ENCODE data around the gene SEC23IP. TPM values are rescaled to one million over a fixed set of nuclear protein-coding genes. Genes with fewer than 3 reads are reported as not detected.
"Not testable (repeated sequence)": the region's sequence is repeated elsewhere in the genome, so short reads cannot be mapped to it uniquely, and the experiment has no call there.

SEC23IP gene
- total RNA-seq = 17.8 and 58.3 TPM in 2 replicates

DNA sequence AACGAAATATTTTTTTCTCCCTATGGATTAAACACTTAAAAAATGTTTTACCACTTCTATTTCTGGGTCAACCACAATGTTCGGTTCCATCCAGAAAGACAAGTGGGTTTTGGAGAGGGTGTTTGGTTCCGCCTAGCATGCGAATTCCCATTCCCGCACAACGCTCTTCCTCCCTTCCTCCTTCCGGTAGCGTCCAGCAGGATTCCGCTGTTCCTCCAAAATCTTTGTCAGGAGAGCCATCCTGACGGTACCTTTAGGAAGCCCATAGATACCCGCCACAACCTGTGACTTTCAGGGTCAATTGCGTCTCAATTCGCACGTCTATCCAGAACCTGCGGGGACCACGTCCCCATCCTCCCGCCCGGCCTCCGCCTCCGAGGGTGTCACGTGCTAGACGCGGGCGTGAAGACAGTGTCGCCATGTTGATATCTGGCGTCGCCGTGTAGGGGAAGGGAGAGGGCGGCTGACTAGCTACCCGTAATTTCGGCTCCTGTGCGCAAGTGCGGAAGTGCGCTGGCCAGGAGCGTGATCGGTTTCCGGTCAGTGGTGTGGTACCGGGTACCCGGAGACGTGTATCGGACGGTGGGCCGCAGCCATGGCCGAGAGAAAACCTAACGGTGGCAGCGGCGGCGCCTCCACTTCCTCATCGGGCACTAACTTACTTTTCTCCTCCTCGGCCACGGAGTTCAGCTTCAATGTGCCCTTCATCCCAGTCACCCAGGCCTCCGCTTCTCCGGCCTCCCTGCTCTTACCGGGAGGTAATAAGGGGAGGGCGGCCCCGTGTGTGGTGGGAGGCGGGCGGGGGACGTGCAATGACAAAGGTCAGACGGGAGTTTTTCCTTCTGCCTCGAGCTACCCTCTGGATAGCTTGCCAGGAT, at the start of gene SEC23IP:
TSS of gene SEC23IP (plus strand) at position 543 of the 878 bp plus-strand sequence. CDS start at position 596, 53 bp downstream.
- DNase-seq (ENCODE audit: extremely low read depth, low read depth, low spot score) = peak; percentile 70

DNA sequence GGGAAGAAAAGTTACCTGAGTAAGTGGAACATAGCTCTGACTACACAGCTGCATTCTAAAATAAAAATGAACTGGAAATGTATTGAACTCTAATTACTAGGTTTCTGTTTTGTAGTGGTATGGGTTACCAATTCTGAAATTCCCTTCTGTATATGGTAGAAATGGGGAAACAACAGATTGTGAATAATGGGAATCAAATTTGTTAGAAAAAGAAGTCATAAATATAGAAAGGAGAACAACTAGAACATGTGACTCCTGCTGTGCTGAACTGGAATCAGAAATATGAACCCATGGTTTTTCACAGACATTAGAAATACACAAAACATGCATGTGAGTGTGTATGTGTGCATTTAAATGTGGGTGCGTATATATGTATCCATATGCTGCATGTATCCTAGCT, 46.9 kb upstream of the SEC23IP start:
- DNase-seq (ENCODE audit: extremely low read depth, low read depth, low spot score) = no peak

DNA sequence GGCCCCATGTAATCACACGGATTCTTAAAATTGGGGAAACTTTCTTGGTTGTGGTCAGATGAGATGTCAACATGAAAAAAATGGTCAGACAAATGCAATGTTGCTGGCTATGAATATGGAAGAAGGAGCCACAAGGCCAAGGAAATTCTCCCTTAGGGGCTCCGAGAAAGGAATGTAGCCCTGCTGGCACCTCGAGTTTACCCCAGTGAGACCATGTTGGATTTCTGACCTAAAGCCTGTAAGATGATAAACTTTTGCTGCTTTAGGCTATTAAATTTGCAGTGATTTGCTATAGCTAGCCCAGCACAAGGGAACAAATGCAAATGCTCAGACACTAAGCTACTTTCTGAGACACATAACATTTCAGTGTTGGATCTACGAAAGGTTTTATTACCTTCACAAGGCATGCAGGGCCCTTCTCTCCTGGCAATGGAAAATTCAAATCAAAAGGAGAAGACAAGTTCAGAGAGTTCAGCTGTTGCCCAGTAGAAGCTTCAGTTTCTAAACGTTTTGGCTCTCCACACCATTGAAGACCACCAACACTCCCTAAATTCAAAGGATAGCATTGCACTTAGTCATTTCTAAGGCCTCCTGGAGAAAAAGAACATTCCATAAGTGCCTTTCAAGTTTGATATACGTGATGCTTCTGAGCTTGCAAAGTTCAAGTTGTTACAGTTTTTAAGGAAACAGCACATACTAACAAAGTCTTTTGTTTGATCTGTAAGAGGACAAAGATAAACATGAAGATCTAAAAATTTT, 43.3 kb upstream of the SEC23IP start:
- no peak for DNase-seq (ENCODE audit: extremely low read depth, low read depth, low spot score)

DNA sequence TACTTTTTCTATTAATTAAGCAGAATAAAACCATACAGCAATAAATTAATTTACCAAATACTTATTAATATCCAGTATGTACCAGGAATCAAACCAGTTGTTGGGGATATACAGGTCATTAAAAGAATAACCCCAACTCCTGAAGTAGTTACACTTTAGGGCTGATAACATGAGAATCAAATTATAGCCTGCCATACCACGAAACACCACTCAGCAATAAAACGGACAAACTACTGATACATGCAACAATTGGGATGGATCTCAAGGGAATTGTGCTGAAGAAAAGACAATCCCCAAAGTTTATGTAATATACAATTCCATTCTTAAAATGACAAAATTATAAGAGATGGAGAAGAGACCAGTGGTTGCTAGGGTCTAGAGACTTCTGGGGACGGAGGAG, 42.6 kb upstream of the SEC23IP start:
- no peak for DNase-seq (ENCODE audit: extremely low read depth, low read depth, low spot score)

DNA sequence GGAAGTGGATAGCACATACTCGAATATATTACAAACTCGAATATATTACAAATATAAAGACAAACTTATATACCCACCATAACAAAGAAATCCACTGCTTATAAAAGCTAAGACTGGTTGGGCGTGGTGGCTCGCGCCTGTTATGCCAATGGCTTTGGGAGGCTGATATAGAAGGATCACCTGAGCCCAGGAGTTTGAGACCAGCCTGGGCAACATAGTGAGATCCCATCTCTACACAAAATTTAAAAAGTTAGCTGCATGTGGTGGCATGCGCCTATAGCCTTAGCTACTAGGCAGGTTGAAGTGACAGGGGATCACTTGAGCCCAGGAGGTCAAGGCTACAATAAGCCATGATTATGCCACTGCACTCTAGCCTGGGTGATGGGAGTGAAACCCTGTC, 40.3 kb upstream of the SEC23IP start:
- no peak for DNase-seq (ENCODE audit: extremely low read depth, low read depth, low spot score)

DNA sequence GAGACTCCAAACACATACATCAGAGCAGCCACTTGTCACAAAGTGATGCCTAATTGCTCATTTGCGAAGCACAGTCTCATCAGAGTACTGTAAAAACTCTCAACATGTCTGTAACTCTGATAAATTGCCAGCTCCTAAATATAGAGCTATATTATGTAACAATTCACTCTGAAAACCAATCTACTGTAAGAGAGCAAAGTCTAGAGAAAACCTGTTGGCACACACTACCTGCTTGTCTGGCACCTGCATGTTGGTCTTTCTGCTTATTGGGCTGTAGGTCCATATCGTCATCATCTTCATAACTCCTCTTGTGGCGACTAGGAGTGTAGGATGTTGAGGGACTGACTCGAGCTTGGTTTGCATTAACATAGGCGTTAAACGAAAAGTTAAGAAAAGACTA, 39.7 kb upstream of the SEC23IP start:
- DNase-seq (ENCODE audit: extremely low read depth, low read depth, low spot score) = no peak

DNA sequence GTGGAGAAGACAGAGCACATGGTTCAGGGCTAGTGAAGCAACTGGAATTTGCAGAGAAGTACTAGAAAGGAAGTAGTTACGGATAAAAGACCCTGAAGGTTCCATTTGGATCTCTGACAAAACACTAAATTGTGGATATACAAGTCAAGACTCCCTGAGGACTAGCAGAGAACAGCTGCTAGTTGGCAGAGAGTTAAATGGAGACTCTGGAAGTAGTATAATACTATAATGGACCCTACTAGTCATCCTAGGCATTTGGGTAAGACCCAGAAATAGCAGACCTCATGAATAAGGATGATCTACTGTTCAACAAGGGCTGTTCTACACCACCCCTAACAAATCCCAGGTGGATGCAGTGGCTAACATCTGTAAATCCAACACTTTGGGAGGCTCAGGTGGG, 39.0 kb upstream of the SEC23IP start:
- DNase-seq (ENCODE audit: extremely low read depth, low read depth, low spot score) = no peak

DNA sequence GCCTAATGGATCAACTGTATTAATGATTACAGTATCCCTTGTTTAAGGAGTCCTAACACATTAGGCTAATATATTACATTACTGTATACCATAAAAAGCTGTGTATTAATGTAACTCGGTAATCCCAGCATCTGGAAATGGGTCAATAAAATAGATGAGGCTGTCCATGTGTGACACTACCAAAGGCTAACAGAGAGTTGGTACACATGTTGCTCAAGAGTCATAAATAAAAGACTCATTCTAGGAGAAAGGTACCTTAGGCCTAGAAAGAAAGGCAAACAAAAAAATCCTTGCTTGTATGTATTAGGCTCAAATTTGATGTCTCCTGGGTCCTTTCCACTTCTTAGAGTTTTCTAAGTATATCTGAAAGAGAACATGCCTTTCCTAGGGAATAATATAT, 34.5 kb upstream of the SEC23IP start:
- DNase-seq (ENCODE audit: extremely low read depth, low read depth, low spot score) = no peak

DNA sequence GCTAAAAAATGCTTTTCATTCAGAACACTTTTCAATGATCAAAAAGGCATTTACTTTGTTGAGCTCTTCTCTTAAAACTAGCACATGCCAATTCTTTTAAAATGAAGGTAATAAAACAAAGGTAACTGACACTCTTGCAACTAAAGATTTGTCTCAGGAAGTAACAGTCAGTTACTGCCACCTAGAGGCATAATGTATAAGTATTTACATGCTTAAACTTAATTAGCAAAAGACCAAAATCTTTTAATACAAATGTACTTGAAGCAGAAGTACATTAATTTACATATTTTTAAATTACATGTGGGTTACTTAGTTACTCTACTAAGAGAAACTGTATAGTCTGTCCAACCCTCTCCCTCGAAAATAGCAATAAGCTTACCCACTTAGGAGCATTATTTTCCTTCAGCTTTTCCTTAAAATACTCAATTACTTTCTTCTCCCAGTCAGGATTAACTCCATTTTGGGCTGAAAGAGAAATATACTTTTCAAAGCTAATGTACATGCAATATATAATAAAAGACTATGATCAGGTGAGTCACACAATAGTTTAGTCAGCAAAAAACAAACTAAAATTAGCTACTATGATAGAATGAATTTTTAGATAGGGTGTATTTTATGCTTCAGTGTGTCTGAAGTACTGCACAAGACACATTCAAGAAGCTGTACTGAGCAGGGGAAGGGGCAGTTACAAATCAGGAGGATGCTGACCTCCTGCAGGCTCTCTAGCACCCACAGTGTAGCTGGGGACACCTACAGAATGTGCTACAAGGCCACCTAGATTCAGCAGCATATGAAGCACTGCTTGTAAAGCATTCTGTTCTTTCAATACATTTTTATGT, 32.9 kb upstream of the SEC23IP start:
- DNase-seq (ENCODE audit: extremely low read depth, low read depth, low spot score) = peak; percentile 45

DNA sequence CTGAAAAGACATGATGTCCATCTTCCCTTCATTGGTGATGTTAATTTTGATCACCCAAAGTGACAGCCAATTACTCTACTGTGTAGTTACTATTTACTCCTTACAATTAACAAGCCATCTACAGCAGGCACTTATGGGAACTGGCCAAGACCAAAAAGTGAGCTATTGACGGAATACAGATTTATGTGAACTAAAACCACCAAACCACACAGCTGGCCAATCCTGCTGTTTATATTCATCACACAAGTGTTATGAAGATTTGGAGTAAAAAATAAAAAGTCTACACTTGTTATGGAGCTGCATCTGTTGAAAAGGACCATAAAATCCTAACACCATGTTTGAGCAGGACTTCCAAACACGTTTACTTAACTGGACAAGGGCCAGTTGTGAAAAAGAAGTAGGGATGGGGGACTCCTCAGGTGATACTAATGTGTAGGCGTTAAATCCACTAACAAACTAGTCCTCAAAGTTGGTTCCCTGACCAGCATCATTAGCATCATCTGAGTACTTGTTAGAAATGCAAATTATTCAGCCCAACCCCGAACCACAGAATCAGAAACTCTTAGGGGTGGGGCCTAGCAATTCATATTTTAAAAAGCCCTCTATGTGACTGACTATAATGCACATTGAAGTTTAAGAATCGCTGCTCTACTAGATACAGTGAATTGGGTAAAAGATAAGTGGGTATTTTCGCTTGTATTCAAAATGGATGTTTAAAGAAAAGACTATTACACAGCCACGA, 31.5 kb upstream of the SEC23IP start:
- DNase-seq (ENCODE audit: extremely low read depth, low read depth, low spot score) = no peak

DNA sequence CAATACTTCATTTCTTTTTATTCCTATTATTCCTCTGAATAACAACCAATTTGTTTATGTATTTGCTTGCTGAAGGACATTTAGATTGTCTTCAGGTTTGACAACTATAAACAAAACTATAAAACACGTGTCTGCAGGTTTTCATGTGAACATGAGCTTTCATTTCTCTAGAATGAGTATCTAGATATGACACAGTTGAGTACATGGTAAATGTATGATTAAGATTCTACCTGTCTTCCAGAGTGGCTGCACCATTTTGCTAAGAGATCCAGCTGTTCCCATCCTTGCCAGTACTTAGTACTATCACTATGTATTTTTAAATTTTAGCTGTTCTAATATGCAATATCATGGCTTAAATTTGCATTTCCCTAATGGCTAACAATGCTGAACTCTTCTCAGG, 30.0 kb upstream of the SEC23IP start:
- no peak for DNase-seq (ENCODE audit: extremely low read depth, low read depth, low spot score)

DNA sequence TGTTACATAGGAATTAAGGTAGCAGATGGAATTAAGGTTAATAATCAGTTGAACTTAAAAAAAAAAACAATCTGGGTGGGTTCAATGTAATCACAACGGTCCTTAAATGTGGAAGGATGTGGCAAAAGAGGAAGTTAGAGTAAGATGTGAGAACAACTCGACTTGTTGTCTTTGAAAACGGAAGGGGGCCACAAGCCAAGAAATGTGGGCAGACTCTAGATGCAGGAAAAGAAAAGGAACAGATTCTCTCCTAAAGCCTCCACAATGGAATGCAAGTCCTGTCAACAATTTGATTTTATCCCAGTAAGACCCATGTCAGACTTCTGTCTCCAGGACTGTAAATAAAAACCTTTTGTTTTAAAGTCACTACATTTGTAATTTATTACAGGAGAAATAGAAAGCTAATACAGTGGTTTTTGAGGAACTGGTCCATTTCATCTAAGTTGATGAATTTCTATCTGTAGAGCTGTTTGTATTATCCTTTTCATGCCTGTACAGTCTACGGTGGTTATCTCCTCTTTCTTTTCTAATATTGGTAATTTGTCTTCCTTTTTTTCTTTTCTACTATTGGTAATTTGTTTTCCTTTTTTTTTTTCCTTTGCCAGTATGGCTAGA, 28.5 kb upstream of the SEC23IP start:
- no peak for DNase-seq (ENCODE audit: extremely low read depth, low read depth, low spot score)

DNA sequence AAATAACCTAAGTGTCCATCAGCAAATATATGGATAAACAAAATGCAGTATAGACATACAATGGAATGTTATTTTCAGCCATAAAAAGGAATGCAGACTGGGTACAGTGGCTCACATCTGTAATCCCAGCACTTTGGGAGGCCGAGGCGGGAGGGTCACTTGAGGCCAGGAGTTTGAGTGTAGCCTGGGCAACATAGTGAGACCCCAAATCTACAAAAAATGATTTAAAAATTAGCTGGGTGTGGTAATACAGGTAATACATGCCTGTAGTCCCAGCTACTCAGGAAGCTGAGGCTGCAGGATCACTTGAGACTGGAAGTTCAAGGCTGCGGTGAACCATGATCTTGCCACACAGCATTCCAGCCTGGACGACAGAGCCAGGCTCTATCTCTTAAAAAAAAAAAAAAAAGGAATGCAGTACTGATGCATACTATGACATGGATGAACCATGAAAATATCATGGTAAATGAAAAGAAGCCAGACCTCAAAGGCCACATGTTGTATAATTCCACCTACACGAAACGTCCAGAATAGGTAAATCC, 26.8 kb upstream of the SEC23IP start:
- no peak for DNase-seq (ENCODE audit: extremely low read depth, low read depth, low spot score)

DNA sequence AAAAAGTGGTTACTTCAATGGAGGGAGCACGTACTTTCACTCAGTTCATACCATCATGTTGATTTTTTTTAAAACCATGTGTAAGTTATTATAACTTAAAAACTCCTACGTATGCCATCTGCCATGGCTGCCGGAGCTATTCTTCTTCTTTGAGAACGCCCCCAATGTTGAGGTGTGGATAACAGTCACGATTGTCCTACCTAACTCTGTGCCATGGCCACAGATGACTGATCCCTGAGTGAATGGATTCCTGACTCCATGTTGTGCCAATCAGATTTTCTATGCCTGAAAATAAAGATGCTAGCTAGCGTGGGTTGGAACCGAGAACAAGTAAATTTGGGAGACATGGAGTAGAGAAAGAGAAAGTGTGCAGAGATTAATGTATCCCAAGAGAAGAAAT, 25.2 kb upstream of the SEC23IP start:
- no peak for DNase-seq (ENCODE audit: extremely low read depth, low read depth, low spot score)

DNA sequence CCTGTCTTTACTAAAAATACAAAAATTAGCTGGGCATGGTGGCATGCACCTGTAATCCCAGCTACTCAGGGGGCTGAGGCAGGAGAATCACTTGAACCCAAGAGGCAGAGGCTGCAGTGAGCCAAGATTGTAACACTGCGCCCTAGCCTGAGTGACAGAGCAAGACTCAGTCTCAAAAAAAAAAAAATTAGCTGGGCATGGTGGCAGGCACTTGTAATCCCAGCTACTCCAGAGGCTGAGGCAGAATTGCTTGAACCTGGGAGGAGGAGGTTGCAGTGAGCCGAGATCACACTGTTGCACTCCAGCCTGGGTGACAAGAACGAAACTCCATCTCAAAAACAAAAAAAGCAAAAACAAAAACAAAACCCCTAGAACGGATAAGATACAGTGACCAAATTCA, 23.1 kb upstream of the SEC23IP start:
- DNase-seq (ENCODE audit: extremely low read depth, low read depth, low spot score) = not testable (repeated sequence)

DNA sequence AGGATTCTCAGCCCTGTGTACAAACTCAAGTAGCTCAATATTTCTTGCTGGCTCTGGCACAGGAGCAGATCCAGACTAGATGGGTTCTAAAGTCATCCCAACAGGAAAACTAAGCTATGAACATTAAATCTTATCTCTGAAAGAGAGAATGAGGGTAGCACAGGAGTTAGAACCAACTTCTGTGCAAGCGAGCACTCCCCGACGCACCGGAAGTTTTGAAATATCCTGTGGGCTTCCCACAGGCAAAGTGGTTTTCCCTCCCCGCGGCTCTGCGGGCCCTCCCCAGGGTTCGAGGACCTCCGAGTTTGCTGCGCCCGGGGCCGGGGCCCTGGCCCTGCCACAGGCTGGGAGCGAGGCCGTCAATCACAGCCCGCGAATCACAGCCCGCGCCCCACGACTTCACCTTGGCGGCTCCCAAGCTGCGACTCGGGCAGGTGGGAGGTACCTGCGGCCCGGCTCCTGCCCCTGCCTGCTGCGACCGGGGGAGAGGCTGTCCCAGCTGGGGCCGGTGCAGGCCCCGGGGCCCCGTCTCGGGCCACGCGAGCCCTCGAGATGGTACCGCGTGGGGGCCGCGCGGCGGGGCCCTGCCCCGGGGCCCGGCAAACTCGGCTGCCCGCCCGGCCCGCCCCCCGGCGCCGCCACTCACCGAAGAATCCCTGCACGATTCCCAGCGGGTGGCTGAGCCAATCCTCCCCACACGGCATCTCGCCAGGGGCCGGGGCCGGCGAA, 20.5 kb upstream of the SEC23IP start:
- DNase-seq (ENCODE audit: extremely low read depth, low read depth, low spot score) = no peak

DNA sequence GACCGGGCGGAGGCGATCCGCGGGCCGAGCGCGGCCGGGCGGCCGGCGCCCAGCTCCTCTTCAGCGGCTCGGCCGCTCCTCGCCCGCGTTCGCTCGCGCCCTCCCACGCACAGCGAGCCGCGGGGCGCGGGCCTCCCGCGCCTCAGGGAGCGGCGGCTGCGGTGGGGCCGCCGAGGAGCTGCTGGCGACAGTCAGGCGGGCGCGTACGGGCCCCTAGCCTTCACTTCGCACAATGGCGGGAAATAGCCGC, 20.0 kb upstream of the SEC23IP start, which contains the start of gene MCMBP:
TSS of gene MCMBP (minus strand) at position 234 of the 250 bp plus-strand sequence. CDS start 259 bp downstream, outside the sequence.
- no peak for DNase-seq (ENCODE audit: extremely low read depth, low read depth, low spot score)

DNA sequence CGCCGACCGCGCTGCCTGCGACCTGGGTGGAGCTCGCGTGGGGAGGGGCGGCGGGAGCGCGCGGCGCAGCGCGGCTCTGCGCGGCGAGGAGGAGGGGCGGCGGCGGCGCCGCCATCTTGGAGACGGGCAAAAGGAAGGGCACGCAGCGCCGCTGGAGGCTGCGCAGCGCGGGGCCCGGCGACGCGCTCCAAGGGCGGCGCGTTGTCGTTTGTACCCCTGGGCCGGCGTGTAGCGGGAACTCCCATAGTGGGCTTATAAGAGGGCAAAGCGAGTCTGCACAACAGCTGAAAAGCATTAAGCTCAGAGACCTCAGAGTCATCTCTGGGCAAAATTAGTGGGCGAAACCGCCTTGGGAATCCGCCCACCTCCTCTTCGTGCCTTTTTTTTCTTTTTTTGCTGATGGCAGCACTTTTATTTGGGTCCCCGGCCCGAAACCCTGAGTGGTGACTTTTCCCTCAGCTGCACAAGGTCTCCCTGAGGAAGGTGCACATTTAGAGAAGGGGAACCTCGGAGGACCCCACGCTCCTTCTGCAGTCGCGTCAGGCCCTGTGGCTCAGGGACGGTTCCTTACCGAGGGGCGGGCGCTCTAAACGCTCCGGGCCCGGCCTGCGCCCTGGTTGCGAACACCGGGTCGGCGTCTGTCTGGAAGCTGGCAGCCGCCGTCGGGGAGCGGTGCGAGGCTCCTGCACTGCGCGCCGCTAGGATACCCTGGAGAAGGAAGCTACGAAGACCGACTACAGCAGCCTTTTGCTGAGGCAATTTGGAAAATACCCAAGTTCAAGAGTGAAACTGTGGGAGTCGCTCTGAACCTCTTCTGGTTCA, 19.5 kb upstream of the SEC23IP start:
- no peak for DNase-seq (ENCODE audit: extremely low read depth, low read depth, low spot score)
